Right atrium auricular region (tissue), 2 donors: ENCODE measurements around the gene MMS19. TPM values are rescaled to one million over a fixed set of nuclear protein-coding genes. Genes with fewer than 3 reads are reported as not detected.

Experiments
- DNase-seq: peaks from one replicate; pipeline ENCODE4 v3.0.0-alpha.2; 2019; ENCODE audit warnings: low spot score
- H3K27ac ChIP-seq, 2 donors: fragments of 200-600 bp; sonication (generic); 1 replicate in 1 of 2; 2 replicates in 1 of 2; pipeline ENCODE4 v1.5.1; 2016 to 2019
- H3K27me3 ChIP-seq, 2 donors: fragments of 200-600 bp; sonication (generic); one replicate each; pipeline versions ENCODE4 v1.5.1 to v1.6.0; 2017 to 2019
- H3K36me3 ChIP-seq: fragments of 200-600 bp; sonication (generic); one replicate; pipeline ENCODE4 v1.5.1; 2016
- H3K4me1 ChIP-seq, 2 donors: fragments of 200-600 bp; sonication (generic); one replicate each; pipeline versions ENCODE4 v1.5.1 to v1.6.0; 2017 to 2019
- H3K4me3 ChIP-seq, 2 donors: fragments of 200-600 bp; sonication (generic); 1 replicate in 1 of 2; 2 replicates in 1 of 2; pipeline ENCODE4 v1.5.1; 2017 to 2019; ENCODE audit warnings: mild to moderate bottlenecking in 1 of 2, moderate library complexity in 1 of 2
- H3K9me3 ChIP-seq, 2 donors: fragments of 200-600 bp; sonication (generic); one replicate each; pipeline ENCODE4 v1.5.1; 2019
- CTCF ChIP-seq, 2 donors: fragments of 200-600 bp; sonication (generic); IDR thresholded peaks; one replicate each; pipeline ENCODE4 v1.5.1; 2019; ENCODE audit warnings: antibody characterized with exemption in 2 of 2
- total RNA-seq, 2 donors: library from RNA; depleted of rRNA; stranded (reverse); fragments of >200 nt; gene quantifications; one replicate each; pipeline ENCODE4 v1.1.0, GENCODE V29; 2016

MMS19 gene
- total RNA-seq, 2 donors from 2014 or later = 48.0 to 51.8 TPM

- H3K27ac ChIP-seq = peak overlapping the region; percentile 96 to 97
- peak overlapping the region; percentile 86 to 88 for H3K4me3 ChIP-seq
- H3K4me1 ChIP-seq = peaks cover 0 to 43% of the 10 kb centered on the region in 2 donors
- H3K27me3 ChIP-seq = no peaks in the 10 kb centered on the region
- H3K9me3 ChIP-seq = no peaks in the 10 kb centered on the region
- DNase-seq = peak; percentile 83
- H3K36me3 ChIP-seq = no peaks in the 10 kb centered on the region
- TF ChIP-seq CTCF (IDR thresholded peaks at IDR 0.05) = no peak
Observed at GRCh38 chr10:97499561-97500296, 1.5 kb upstream of the MMS19 start.

- H3K36me3 ChIP-seq = no peaks in the 10 kb centered on the region
- no peaks in the 10 kb centered on the region for H3K27me3 ChIP-seq
- no peaks in the 10 kb centered on the region for H3K9me3 ChIP-seq
- peaks cover 0 to 50% of the 10 kb centered on the region in 2 donors for H3K4me1 ChIP-seq
- peak within 1 kb of the TSS; percentile 86 to 88 for H3K4me3 ChIP-seq
- peak in 1 of 2 donors; percentile 33 for TF ChIP-seq CTCF (IDR thresholded peaks at IDR 0.05)
- DNase-seq = no peak
- peak within 1 kb of the TSS; percentile 96 to 97 for H3K27ac ChIP-seq
Observed at GRCh38 chr10:97498841-97499560, 779 bp upstream of the MMS19 start, which contains the start of gene UBTD1. Gene UBTD1, plus strand, starts transcription at chr10:97498924. Its CDS starts 280 bp downstream, at chr10:97499204.

GRCh38 chr10:97497572-97498075, 598 bp downstream of the MMS19 start:
- H3K27ac ChIP-seq = peak overlapping the region; percentile 96 to 97
- H3K9me3 ChIP-seq = no peaks in the 10 kb centered on the region
- peak; percentile 87 for DNase-seq
- no peaks in the 10 kb centered on the region for H3K27me3 ChIP-seq
- TF ChIP-seq CTCF (IDR thresholded peaks at IDR 0.05) = no peak
- no peaks in the 10 kb centered on the region for H3K36me3 ChIP-seq
- peak overlapping the region; percentile 86 to 88 for H3K4me3 ChIP-seq
- H3K4me1 ChIP-seq = peaks cover 0 to 53% of the 10 kb centered on the region in 2 donors

GRCh38 chr10:97494863-97495506, 3.2 kb downstream of the MMS19 start:
- DNase-seq = no peak
- Histone ChIP-seq H3K4me1 (peaks cover 0 to 59% of the 10 kb centered on the region in 2 donors), H3K9me3 (no peaks in the 10 kb centered on the region), H3K27ac (peak overlapping the region; percentile 57 to 59), H3K36me3 (no peaks in the 10 kb centered on the region), H3K27me3 (no peaks in the 10 kb centered on the region), H3K4me3 (no peak overlapping the region)
- no peak for TF ChIP-seq CTCF (IDR thresholded peaks at IDR 0.05)

GRCh38 chr10:97494151-97494550, 4.1 kb downstream of the MMS19 start:
- Histone ChIP-seq H3K4me3 (no peak overlapping the region), H3K27ac (peak overlapping the region; percentile 57 to 59), H3K36me3 (no peaks in the 10 kb centered on the region), H3K27me3 (no peaks in the 10 kb centered on the region), H3K9me3 (no peaks in the 10 kb centered on the region), H3K4me1 (peaks cover 0 to 61% of the 10 kb centered on the region in 2 donors)
- DNase-seq = no peak
- TF ChIP-seq CTCF (IDR thresholded peaks at IDR 0.05) = no peak
